Stimulated activated CD8-positive, alpha-beta memory T cell treated with anti-CD3 and anti-CD28 coated beads, Interleukin-4, amount 100 ng/mL, for 24 hours (primary cell): ENCODE results near the gene CLASP1.
"Not testable (repeated sequence)": the region's sequence is repeated elsewhere in the genome, so short reads cannot be mapped to it uniquely, and the experiment has no call there.

Source experiments
- DNase-seq: peaks from one replicate; pipeline ENCODE4 v3.0.0-alpha.2; 2020; ENCODE audit warnings: low read depth

CLASP1 gene

DNA sequence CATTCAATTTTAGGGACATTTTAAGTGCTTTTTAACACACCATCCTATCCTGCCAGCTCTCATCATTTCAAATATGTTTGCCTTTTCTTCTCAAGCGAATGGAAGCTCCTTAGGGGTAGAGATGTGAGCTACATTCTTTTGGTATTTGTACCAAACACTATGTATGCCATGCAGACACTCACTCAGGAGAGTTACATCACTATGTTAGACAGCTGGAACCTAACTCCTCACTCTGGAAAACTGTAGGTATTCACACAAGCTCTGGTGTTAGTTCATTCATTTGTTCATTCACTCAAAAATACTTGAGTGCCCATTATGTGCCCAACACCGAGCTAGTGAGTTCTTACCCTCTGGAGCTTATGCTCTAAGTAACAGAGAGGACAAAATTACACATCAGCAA is 144.9 kb downstream of the CLASP1 start:
- no peak for DNase-seq

DNA sequence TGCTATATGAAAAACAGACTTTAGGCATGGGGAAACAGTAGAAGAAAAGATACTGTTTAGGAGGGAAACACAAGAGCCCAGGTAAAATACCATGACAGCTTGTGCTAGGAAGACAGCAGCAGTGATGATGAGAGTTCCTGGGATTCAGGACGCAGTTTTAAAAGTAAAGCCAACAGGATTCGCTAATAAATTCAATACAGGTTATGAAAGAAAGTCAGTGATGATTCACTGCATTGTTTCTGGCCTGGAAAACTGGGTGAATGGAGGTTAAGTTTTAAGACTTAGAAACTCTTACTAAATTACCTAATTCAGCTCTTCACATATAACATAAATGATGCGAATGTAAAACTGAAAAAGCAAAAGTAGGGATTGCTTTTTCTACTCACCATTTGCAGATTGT is 146.5 kb downstream of the CLASP1 start:
- DNase-seq, result no peak

GRCh38 chr2:121502246-121502645 is 147.0 kb downstream of the CLASP1 start:
- DNase-seq, result no peak

DNA sequence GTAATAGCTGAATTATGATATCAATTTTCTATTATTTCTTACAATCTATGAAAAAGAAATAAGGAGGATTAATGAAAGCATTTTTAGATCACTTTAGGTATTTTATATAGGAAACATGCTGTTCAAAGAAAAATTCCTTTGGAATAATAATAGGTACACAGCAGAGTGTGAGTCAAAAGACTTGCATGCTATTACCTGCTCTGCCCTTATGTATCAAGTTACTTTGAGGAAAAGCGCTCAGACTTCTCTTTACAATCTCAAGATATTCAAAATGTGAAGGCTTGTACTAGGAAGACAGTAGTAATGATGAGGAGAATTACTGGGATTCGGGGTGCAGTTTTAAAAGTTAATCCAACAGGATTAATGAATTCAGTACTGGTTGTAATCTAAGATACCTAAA is 147.7 kb downstream of the CLASP1 start:
- DNase-seq, result no peak

GRCh38 chr2:121501031-121501430 is 148.2 kb downstream of the CLASP1 start:
- DNase-seq, result no peak

DNA sequence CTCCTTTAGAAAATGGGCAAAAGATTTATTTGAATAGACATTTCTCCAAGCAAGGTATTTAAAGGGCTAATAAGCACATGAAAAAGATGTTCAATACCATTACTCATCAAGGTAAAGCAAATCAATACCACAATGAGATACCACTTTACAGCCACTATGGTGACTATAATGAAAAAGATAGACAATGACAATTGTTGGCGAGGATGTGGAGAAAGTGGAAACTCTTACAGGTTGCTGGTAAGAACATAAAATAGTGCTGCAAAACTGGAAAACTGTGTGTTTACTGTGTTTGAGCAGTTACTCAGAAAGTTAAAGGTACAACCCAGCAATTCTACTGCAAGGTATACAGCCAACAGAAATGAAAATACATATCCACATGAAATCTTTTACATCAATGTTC is 150.5 kb downstream of the CLASP1 start:
- DNase-seq, result no peak

- DNase-seq, result no peak
Observed at GRCh38 chr2:121492409-121492808, 156.9 kb downstream of the CLASP1 start.

DNA sequence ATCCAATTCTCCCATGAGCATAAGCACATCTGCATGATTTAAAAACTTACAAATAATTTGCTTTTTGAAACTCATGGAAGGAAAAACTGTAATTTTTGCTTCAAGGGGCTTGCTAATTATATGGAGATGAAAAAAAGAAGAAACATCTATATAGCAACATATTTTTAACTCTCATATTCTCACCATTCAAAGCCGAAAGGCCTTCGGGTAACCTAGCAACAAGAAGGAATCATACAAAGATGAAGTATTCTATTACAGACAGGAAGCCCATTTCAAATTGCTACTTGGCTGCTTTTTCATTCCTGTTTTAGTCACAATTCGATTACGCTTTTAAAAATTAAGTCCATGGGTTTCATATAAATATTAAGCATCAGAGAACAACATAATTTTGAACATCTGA is 157.7 kb downstream of the CLASP1 start:
- DNase-seq, result no peak

DNA sequence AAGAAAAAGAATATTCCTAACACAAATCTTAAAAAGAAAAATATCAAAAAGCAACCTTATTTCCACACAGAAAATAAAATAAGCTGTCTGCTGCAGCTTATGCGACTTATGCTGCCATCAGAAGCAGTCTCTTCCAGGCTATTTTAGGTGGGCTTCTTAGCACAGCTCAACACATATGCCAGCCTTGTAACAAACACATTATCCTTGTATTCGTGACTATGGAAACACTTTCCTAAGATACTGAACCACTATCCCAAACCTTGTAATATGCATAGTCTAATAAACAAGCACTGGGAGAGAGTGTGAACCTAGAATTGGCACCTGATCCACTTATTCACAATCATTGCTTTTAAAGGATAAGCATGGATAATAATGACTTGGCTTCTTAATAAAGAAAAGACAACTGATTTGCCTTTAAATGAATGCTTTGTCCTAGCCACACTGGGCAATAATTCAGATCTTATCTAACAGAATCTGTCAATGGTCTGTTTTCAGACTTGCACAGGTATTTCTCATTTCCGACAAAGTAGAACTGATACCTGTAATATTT is 158.6 kb downstream of the CLASP1 start:
- DNase-seq, result no peak

DNA sequence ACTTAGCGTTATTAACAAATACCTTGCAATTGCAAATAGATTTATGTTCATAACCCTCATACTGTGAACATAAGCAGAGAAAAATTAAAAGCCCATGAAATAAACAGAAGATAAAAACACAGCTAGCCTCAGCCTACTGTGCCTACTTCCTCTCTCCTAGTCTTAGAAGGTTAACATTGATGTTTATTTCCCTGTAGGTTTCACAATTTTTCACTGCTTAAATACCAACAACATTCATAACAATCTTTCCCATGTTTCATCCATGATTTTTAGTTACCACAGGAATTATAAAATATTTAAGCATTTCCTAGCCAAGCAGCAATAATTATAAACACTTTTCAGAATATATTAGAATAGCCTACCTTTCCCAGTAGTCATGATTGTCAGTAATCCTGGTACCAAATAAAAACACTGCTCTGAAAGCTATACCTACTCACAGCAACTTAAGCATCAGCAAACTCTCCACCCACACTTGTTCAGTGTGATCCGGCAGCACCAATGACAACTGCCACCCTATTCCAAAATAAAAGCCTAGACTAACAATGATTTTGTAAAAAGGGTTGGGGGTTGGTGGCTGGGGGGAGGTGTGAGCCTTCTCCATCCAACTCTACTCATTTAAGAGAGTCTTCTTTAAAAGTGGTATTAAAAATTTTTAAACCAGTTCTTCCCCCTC is 159.2 kb downstream of the CLASP1 start:
- no peak for DNase-seq

- no peak for DNase-seq
Observed at GRCh38 chr2:121489284-121489683, 160.0 kb downstream of the CLASP1 start.

DNA sequence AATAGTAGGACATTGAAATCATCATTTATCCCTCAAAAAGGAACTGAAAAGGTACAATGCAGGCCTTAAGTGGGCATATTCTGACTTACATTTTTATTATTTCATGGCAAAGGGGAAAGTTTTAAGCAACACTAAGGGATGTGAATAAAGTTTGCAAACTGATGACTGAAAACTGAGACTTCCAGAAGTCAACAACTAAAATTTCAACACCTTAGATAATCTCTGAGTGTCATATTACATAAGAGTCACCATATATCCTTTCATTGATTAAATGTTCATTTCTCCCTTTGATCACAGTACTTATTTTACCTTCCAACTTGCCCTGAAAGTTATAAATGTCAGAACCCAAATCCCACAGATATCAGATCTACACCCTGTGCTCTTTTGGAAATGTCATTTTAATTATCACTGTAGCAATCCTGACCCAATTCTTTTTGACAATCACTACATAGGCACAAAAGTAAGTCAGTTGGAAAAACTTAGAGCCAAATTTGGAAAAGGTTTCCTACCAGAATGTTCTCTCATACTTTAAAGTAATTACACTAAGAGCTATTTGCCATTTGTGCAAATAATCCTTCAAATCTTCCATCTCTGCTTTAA is 163.0 kb downstream of the CLASP1 start:
- no peak for DNase-seq

- DNase-seq, result no peak
Observed at GRCh38 chr2:121485039-121485438, 164.2 kb downstream of the CLASP1 start.

DNA sequence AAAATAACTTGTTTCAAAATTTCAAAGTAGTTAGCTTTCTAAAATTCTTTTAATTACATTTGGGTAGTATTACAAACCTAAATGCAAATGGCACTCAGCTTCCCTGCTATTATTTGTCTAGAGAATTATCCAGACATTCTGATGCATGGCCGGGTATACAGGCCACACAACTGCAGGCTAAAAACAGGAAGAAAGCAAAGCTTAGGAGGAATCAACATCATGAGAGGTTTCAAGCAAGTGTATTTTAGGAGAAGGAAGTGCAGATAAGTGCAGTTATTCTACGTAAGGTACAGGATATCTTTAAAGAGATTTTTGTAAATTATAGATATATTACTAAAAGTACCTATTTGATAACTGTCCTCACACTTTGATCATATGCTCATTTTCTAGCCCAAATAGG is 165.4 kb downstream of the CLASP1 start:
- DNase-seq, result no peak

- DNase-seq, result no peak
Observed at GRCh38 chr2:121483021-121483420, 166.2 kb downstream of the CLASP1 start.

- no peak for DNase-seq
Observed at GRCh38 chr2:121480826-121481225, 168.4 kb downstream of the CLASP1 start.

DNA sequence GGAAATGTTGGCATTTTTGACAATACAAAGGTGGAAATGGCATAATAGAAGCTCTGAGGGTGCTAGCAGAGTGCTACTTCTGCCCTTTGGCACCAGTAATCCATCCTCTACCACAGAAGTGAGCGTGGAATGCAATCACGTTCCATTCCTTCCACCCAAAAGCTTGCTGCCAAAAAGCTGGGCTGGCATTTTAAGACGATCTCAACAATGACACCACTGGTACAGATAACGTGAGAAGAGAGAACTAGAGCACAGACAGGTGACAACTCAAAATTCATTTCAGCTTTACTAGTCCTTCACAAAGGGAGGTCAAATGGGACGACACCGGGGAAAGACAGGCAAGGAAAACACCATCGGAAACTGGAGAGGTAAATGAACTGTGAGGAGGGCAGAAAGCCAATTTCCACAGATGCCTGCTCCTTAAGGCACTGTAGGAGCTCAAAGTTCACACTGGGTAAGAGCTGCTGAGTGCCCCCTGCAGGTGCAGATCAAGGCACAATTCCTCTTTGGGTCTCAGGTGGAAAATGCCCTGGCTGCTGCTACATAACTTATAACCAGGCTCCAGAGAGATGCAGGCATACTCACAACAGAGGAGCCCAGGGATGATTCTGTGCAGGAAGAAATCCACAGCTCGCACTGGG is 169.3 kb downstream of the CLASP1 start:
- DNase-seq, result no peak

- no peak for DNase-seq
Observed at GRCh38 chr2:121478996-121479745, 170.1 kb downstream of the CLASP1 start.

DNA sequence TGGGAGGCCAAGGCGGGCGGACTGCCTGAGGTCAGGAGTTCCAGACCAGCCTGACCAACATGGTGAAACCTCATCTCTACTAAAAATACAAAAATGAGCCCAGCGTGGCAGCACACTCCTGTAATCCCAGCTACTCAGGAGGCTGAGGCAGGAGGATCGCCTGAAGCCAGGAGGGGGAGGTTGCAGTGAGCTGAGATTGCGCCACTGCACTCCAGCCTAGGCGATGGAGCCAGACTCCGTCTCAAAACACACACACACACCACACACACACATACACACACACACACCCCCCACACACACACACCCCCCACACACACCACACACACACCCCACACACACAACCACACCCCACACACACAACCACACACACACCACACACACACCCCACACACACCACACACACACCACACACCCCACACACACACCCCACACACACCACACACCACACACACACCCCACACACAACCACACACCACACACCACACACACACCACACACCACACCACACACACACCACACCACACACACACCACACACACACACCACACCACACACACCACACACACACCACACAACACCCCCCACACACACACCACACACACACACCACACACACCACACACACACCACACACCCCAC is 170.8 kb downstream of the CLASP1 start:
- not testable (repeated sequence) for DNase-seq

- no peak for DNase-seq
Observed at GRCh38 chr2:121476684-121477083, 172.6 kb downstream of the CLASP1 start.

DNA sequence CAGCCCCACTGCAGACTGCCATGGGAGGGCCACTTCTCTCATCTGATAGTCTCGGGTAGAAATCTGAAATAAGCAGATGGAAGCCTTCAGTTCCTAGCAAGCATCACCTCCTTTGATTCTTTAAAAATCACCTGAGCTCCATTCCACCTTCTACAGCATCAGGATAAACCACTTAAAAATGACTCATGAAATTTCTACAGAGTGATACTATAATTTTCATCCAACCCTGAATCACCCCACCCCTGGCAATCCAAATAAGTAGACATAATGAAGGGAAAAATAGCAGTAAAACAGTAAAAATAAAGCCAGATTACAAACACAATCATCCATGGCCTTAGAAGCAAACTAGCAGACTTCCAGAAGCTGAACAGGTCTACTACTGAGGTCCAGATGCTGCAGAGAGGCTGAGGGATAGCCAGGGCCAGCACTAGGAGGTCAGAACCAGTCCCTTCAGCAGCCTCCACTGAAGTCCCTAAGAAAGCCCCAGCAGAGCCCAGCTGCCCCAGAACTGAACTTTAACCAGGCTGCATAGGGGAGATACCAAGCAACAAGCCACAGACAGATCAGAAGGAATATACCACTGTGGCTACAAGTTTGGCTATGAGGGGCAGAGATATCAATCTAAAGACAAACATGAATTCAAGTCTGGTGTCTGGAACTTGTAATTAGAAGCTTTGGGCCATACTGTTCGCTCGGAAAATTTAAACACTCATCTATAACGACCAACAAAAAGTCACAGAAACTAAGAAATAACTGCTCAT is 173.3 kb downstream of the CLASP1 start:
- no peak for DNase-seq
